COLO829 (cell line): ENCODE results near the gene MAPK8IP2.
"Not testable (repeated sequence)": the region's sequence is repeated elsewhere in the genome, so short reads cannot be mapped to it uniquely, and the experiment has no call there.

Source experiments
- DNase-seq: peaks from one replicate; pipeline ENCODE4 v3.0.0; 2012; ENCODE audit warnings: low spot score

Gene MAPK8IP2

DNA sequence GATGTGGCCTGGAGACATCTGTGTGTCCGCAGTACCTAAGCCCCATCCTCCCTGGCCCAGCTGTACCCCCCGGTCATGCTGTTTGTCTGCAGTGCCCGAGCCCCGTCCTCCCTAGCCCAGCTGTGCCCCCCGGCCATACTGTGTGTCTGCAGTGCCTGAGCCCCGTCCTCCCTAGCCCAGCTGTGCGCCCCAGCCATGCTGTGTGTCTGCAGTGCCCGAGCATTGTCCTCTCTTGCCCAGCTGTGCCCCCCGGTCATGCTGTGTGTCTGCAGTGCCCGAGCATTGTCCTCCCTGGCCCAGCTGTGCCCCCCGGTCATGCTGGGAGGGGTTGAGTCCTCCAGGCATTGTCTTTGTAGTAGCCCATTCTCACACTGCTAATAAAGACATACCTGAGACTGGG, 35.0 kb downstream of the MAPK8IP2 start:
- DNase-seq = no peak

GRCh38 chr22:50640296-50640695, 39.7 kb downstream of the MAPK8IP2 start:
- not testable (repeated sequence) for DNase-seq

- DNase-seq = no peak
Observed at GRCh38 chr22:50640857-50641647, 40.5 kb downstream of the MAPK8IP2 start.

DNA sequence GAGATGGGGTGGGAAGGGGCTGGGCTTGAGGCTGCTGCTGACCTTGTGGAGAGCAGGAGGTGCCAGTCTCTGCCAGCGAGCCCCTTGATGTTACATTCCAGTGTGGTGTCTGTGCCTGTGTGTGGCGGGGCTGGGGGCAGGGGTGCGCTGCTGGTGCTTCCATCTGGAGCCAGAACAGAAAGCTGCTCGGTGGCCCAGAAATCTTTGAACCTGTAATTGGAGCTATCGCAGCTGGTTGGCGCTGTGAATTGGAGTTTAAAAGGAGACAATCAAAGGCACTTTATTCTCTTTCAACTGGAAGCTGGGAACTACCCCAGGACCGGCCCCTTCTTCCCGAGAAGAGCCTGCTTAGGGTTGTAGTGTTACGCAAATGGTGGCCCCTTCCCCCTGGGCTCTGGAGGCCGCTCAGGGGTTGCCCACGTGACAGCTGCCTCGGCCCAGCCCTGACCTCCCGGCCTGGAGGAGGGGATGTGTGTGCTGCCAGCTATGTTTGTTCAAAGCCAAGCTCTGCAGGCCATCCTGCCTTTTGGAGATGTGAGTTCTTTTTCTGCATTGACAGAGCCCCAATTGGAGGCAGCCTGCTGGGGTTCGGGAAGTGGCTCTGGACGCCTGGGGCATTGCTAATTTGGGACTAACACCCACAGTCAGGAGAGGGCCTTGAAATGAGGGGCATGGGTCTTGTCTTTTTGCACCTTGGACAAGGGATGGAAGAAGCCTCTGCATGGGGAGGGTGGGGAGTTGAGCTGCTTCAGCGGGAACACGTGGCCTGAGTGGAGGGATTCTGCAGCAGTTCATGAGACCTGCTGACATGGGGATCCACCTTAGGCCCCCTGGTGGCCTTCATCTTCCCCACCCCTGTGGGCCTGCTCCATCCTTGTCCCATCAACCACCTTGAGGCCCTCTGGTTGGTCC, 41.4 kb downstream of the MAPK8IP2 start:
- no peak for DNase-seq

- DNase-seq = not testable (repeated sequence)
Observed at GRCh38 chr22:50643021-50643820, 42.6 kb downstream of the MAPK8IP2 start.

- not testable (repeated sequence) for DNase-seq
Observed at GRCh38 chr22:50643821-50644101, 43.2 kb downstream of the MAPK8IP2 start.

DNA sequence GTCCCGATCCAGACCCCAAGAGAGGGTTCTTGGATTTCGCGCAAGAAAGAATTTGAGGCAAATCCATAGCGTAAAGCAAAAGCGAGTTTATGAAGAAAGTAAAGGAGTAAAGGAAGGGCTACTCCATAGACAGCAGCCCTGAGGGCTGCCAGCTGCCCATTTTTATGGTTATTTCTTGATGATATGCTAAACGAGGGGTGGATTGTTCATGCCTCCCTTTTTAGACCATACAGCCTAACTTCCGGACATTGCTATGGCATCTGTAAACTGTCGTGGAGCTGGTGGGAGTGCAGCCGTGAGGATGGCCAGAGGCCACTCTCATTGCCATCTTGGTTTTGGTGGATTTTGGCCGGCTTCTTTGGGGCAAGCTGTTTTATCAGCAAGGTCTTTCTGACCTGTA, 52.7 kb downstream of the MAPK8IP2 start:
- no peak for DNase-seq

DNA sequence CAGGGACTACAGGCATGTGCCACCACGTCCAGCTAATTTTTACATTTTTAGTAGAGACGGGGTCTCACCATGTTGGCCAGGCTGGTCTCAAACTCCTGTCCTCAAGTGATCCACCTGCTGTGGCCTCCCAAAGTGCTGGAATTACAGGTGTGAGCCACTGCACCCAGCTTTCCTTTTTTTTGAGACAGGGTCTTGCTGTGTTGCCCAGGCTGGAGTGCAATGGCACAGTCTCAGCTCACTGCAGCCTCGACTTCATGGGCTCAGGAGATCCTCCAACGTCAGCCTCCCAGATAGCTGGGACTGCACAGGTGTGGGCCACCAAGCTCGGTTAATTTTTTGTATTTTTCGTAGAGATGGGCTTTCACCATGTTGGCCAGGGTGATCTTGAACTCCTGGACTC, 54.1 kb downstream of the MAPK8IP2 start:
- DNase-seq = not testable (repeated sequence)

GRCh38 chr22:50656122-50657070, 55.8 kb downstream of the MAPK8IP2 start:
- no peak for DNase-seq

DNA sequence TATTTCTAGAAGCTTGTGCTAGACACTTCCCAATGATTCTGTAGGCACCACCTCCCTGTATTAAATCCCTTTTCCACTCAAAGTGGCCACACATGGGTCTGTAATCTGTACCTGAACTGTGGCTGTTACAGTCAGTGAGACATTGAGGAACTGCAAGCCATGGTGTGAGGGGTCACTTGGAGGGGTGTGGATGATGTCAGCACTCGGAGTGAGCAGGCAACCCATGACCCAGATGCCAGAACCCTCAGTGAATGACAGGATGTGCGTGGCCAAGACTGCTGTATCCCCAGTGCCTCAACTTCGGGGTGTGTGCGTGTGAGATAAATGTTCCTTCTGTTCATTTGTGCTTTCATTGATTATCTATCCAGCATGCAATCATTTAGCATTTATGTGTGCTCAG, 57.3 kb downstream of the MAPK8IP2 start:
- DNase-seq = no peak

DNA sequence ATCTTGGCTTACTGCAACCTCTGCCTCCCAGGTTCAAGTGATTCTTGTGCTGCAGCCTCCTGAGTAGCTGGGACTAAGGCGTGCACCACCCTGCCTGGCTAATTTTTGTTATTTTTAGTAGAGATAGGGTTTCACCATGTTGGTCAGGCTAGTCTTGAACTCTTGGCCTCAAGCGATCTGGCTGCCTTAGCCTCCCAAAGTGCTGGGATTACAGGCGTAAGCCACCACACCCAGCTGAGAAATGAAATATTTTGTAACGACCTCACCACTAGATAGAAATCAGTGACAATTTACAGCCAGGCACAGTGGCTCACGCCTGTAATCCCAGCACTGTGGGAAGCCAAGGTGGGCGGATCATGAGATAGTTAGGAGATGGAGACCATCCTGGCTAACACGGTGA, 59.1 kb downstream of the MAPK8IP2 start:
- DNase-seq = not testable (repeated sequence)

DNA sequence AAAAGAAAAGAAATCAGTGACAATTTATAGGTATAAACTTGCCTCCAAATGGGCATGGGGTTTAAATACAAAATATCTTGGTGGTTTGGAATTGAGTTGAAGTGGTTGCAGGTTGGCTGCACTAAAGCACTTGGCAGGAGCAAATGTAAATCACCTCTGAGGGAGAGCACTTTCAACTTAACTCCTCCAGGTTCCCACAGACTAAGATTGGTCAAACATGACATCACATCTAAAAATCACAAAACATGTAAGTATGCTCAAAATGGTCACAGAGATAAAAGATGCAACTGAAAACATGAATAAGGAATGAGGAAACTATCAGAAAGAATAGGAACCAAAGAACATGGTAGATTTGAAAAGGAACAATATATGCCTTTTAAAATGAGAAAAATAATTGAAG, 59.7 kb downstream of the MAPK8IP2 start:
- no peak for DNase-seq
